ENCODE results near the gene SNPH.

GRCh38 chr20:1254254-1254653 is 11.8 kb upstream of the SNPH start:
- TF ChIP-seq POLR2AphosphoS5 (IDR thresholded peaks at IDR 0.05; ENCODE audit: low read depth, low read length) (no peak), TAF1 (IDR thresholded peaks at IDR 0.05; ENCODE audit: borderline replicate concordance, insufficient read depth, low read length) (no peak), REST (IDR thresholded peaks at IDR 0.05; ENCODE audit: insufficient read depth in 1 of 2, low read depth in 2 of 2, low read length in 2 of 2) (no peak)

Measured in PFSK-1 (cell line).